Caki2 (cell line): ENCODE results near the gene MINDY2. TPM values are rescaled to one million over a fixed set of nuclear protein-coding genes. Genes with fewer than 3 reads are reported as not detected.

ENCODE experiments used
- DNase-seq: peaks from one replicate; pipeline ENCODE4 v3.0.0-alpha.2; 2015; ENCODE audit warnings: low read depth
- in situ Hi-C: cut with HindIII; loops from 2 replicates; pipeline ENCODE4 v1.10.0; 2016; ENCODE audit warnings: low sequenced_read_pairs, low pct_unique_long_range_greater_than_20kb, mixed read lengths
- total RNA-seq: library from RNA; depleted of rRNA; stranded (reverse); fragments of >200 nt; shearing (Covaris generic); gene quantifications from 2 replicates; pipeline ENCODE4 v1.2.3, GENCODE V29; 2014; ENCODE audit warnings: low replicate concordance; rRNA removed

MINDY2 gene, protein sequence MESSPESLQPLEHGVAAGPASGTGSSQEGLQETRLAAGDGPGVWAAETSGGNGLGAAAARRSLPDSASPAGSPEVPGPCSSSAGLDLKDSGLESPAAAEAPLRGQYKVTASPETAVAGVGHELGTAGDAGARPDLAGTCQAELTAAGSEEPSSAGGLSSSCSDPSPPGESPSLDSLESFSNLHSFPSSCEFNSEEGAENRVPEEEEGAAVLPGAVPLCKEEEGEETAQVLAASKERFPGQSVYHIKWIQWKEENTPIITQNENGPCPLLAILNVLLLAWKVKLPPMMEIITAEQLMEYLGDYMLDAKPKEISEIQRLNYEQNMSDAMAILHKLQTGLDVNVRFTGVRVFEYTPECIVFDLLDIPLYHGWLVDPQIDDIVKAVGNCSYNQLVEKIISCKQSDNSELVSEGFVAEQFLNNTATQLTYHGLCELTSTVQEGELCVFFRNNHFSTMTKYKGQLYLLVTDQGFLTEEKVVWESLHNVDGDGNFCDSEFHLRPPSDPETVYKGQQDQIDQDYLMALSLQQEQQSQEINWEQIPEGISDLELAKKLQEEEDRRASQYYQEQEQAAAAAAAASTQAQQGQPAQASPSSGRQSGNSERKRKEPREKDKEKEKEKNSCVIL
- total RNA-seq, result 12.6 and 12.8 TPM in 2 replicates

DNA sequence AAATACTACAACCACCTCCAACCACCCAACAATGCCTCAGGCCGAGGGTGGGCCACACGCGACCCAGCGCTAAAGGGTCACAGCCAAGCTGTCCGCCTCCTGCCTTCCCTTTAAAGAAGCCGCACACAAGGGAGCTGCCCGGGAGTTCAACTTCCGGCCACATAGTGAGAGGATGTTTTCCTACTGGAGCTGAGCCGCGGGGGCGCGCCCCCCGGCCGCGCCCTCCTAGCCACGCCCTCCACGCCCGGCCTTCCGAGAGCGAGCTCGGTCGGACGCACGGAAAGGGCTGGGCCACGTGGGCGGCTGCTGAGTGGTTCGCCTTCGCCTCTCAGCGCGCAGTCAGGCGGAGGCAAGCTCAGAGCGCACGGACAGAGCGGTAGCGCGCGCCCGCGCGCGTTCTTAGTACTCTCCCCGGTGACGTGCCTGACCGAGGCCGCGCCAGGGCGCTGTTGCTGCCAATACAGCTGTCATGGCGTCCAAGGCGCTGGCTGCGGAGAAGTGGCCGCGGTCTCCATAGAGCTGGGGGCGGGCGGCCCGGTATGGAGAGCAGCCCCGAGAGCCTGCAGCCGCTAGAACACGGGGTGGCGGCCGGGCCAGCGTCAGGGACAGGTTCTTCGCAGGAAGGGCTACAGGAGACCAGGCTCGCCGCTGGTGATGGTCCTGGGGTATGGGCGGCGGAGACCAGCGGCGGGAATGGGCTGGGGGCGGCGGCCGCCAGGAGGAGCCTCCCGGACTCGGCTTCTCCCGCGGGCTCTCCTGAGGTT lies at the start of gene MINDY2:
TSS of gene MINDY2 (plus strand) at position 446 of the 764 bp plus-strand sequence. CDS start at position 540, 94 bp downstream.
- peak; percentile 99 for DNase-seq
- in situ Hi-C loops, result no loop called here

DNA sequence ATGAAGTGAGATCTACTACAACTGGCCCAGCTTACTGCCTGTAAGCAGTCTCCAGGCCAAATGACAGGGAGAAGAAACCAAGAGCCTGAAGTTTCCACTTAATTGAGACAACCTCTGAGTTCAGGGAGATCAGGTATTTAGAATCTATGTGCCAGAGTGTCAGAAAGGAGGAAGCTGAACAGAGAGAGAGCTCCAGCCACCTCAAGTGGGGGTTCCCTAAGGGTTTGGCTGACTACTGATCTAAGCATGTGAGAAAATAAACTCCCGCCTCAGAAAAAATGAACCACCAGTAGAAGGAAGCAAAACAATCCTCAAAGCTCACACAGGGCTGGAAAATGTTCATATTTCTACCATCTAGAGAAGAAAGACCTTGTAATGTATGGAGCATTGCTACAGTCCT lies 46.6 kb upstream of the MINDY2 start:
- DNase-seq, result no peak
- in situ Hi-C loops, result no loop called here

DNA sequence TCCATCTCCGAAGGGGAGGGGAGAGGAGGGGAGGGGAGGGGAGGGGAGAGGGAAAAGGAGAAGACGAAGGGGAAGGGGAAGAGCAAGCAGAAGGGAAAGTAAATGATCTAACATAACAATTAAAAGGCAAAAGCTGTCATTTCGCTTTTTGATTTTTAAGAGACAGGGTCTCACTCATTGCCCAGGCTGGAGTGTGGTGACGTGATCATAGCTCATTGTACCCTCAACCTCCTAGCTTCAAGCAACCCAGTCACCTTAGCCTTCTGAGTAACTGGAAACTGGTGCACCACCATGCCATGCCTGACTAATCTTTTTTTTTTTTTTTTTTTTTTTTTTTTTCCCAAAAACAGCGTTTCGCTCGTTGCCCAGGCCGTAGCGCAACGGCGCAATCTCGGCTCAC lies 44.2 kb upstream of the MINDY2 start:
- no peak for DNase-seq
- in situ Hi-C loops, result no loop called here

DNA sequence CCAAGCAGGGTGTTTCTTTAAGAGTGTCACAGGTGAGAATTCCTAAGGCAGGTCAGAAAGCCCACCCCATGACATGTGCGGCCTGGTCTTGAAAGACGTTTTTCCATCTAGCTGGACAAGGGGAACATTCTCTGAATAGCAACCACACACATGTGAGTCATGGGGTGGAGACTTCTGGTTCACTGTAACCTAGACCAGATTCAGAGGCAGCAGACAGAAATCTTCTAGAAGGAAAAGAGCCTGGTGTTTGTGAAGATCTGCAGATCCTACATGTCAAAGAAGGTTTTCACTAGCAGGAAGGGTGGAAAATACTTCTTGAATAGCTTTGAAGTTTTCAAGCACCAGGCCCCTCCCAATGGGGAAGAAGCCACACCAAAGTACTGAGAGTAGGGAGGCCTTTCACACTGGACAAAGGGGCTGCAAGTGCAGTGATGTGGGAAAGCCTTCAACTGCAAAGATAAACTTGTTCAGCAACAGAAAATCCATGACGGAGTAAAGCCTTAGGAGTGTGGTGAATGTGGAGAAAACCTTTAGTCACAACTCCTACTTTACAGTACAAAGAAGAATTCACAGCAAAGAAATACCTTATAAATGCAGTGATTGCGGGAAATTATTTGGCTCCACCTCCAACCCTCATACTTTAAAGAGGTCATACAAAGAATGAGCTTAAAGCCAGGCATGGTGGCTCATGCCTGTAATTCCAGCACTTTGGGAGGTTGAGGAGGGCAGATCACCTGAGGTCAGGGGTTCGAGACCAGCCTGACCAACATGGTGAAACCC lies 39.2 kb upstream of the MINDY2 start:
- in situ Hi-C loops, result no loop called here
- DNase-seq, result peak; percentile 62

DNA sequence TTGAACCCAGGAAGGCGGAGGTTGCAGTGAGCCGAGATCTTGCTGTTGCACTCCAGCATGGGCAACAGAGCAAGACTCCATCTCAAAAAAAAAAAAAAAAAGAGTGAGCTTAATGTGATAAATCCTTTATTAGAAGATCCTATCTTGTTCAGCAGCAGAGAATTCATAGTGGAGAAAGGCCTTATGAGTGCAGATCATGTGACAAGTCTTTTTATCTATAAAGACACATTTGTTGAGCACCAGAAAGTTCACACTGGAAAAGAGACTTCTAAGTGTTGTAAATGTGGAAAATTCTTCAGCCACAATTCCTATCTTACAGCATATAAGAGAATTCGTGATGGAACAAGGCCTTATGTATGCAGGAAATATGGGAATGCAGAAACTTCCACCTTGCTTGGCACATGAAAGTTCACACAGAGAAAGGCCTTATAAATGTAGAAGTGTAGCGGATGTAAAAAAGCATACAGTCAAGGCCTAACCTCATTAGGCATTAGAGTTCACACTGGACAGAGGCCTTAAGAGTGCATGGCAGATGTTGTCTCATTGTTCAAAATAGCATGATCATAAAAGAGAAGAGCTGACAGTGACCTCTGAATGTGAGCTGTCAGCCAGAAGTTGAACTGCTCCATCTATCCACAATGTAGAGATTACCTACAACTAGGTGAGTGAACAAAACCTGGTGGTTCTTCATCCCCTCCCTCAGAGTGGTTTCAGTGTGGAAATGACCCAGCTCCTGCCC lies 38.3 kb upstream of the MINDY2 start:
- DNase-seq, result no peak
- in situ Hi-C loops, result no loop called here

DNA sequence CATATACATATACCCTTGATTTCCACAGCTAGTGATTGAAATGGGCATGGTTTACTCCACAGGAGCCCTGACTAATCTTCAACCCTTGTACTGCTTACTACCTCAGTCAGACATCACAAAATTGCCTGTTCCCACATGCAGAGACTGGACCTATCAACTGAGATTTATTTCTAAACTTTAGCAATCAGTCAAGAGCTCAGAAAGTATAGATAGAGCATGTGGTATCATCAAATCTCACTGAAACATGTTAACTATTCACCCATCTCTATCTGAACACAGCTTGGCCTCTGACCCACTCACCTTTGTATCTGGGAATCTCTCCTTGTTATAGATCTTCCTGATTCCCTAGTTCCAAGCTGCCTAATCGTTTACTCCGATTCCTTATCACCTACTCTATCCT lies 36.2 kb upstream of the MINDY2 start:
- in situ Hi-C loops, result no loop called here
- no peak for DNase-seq

DNA sequence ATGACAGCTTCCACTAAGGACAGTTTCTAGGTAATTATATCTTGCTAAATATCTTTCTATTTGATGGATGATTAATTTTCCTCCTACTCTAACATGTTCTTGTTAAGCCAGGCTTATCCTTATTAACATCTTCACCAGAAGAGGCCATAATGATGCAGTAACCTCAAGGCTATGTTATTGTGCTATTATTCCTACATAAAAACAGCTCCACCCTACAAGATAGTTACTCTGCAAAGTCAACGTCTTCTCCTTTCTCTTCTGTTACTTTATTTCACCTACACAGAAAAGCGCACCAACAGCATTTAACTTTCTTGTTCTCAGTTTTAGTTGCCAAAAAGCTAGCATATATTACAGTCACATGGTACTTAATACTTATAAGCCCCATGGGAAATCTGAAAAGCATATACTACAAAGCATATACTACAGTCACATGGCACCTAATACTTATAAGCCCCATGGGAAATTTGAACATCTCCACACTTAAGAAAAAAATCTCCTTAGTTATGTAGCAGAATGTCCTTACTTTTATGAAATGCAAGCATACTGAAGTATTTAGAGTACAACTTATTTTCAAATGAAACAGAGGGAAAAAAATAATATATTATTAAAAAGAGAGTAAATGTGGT lies 35.0 kb upstream of the MINDY2 start:
- DNase-seq, result no peak
- in situ Hi-C loops, result no loop called here

DNA sequence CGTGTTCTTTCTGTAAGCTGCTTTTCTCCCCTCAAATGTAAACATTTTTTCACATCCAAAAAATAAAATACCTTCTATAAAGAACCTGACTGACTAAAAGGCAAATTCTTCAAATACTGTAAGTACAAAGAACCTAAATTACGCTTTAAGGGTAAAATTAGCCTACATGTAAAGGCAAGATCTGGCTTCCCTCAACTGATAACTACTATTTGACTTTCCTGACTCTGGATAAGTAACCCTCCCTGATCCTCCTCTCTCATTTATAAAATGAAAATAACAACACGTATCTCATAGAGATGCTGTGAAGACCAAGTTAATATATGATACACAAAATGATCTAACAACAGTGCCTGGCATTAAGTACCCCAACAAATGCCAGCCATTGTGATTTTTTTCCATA lies 33.8 kb upstream of the MINDY2 start:
- in situ Hi-C loops, result no loop called here
- DNase-seq, result no peak

DNA sequence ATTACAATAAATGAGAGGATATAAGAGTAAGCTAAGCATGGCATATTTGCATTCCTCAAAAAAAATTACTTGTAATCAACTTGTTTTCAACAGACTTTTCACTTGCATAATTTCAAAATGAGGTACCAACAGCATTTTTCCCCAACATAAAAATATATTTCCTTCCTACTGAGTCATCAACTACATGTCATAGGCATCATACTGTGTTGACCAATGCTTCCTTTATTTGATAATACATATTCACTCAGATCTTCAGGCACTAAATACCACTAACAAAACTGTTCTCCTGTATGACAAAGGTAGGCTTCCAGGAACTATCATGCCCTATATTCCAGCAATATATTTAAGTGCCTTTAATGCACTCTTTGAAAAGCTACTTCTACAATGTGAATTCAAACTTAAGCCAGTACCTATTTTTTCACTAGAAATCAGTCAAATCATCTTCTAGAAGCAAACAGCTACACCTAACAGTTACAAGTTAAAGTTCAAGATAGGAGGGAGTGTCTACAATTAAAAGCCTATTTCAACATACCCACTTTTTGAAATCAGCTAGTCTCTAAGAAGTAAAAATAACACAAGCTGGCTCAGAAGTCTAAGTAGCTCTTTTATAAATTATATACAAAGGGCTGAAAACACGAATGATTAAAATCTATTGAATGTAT lies 32.9 kb upstream of the MINDY2 start:
- no peak for DNase-seq
- in situ Hi-C loops, result no loop called here

DNA sequence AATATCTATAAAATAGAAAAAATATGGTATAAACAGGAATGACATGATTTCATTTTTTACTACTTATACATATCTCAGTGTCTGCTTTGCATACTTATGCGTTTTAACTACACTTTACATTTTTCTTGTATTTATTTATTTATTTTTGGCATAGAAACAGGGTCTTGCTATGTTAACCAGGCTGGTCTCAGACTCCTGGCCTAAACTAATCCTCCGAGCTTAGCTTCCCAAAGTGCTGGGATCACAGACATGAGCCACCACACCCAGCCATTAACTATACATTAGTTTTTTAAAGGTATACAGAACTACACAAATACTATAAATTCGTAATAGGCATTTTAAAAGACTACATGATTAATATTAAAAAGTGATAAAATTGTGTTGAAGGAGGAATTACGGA lies 30.7 kb upstream of the MINDY2 start:
- in situ Hi-C loops, result no loop called here
- no peak for DNase-seq

DNA sequence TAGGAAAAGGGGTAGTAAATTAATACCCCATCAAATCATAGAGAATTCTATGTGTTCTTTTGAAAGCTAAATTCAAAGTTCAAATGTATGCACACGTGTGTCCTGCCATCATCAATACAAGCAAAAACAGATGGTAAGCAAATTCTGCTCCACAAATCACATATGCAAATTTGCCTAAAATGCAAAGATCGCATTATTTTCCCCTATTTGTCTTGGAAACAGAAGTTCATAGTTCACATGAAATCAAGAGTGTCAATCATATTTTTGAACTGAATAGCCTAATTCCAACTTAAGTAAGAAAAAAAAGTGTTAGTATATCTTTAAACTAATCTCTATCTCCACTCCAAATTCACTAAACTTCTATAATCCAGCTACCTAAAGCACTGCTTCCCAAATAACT lies 30.1 kb upstream of the MINDY2 start:
- no peak for DNase-seq
- in situ Hi-C loops, result no loop called here

DNA sequence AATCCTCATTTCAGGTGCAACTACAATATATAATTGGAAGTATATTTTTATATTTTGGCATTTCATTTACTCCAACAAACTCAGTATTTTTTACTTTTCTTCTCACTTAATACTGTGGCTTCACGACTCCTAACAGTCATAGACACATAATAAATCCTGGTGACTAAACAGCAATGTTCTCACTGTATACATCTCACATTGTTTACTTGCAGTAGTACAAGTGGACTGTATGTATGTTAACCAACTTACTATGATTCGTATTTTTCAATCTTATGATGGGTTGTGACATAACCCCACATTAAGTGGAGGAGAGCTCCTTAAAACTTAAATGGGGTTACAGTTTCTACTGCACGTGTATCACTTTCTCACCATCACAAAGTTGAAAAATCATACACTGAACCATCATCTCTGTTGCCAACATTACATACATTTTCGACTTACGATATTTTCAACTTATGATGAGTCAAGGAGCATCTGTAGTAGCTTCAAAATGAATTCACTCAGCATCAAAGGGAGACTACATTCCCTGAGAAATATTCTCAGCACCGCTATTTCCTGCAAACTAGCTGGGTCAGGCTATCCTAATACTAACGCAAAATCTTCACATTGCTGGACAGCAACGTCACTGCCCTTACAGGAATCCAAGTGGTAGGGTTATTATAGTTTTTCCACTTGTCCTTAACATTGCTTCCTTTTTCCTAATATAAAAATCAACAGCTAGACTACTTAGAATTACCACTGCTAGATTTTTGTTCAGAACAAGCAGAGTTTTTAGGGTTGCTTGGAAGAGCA lies 28.9 kb upstream of the MINDY2 start:
- DNase-seq, result no peak

DNA sequence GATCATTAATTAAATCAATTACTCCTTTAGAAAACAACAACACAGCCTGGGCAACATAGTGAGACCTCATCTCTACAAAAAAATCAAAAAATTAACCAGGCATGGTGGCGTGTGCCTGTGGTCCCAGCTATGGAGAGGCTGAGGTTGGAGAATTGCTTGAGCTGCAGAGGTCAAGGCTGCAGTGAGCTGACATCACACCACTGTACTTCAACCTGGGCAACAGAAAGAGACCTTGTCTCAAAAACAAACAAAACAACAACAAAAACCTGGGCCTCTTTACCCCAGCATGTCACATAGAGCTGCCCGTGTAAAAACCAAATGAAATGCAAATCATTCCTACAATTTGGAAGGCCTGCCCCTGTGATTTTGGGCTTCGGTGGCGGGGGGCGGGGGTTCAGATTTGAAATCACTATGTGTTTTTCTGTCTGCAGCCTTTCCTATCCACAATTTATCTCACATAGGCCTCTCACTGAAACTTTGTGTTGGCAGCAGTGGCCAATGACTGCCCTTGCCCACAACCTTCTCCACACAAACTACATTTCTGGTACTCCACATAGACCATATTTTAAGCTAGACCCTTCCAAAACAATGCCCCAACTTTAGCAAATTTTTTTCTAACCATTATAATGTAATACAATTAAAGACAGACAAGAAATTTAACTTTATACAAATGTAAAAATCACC lies 28.1 kb upstream of the MINDY2 start:
- in situ Hi-C loops, result no loop called here
- DNase-seq, result no peak

More for the DNA sequence above, 28.9 kb upstream of the MINDY2 start:
- in situ Hi-C loops, result no loop called here

DNA sequence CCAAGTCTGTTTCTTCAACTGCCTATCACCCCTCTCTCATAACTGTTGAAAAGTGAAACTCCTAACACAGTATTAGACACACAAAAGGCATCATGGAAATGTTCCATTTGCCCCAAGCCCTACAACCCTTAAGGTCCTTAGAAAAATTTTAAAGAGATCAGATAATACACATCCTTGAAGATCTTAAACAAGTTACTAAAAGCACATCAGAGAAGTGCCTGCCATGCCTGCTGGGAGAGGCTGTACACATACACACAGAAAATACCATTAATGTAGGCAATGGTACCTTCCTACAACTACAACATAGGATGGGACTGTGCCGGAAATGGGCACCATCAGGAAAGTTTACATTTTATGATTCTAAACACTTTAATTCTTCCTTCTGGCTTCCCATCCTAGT lies 24.9 kb upstream of the MINDY2 start:
- no peak for DNase-seq
- in situ Hi-C loops, result no loop called here

DNA sequence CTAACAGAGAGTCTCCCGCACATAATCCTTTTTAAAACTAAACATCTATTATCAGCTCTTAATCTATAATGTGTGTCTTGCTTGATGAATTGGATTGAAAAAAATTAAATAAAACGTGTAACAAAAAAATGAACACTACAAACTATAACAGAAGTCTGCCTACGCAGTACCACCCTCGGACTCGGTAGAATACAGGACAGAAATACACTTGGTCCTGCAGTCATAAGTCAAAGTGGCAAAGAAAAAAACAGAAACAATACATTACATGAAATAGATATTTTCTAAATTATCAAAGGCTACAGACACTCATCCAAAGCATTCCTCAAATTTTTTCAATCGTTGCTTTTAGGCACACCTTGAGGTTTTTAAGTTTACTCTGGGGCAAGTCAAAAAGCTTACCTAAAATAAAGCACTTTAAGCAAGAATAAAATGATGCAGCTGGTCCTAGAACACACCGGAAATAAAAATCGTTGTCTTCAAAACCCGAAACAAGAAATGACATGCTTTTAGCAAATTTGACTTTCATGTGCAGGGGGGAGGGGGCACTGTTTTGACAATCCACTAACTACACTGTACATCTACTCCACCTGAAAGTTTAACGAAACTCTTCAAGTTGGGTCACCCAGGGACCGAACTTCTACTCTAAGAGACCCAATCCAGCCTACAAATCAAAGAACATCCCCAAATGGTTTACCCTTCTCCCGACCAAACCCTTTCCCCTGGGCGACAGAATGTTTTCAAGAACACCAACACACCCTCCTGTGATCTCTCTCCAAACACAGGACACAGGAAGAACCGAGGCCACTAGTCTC lies 22.9 kb upstream of the MINDY2 start:
- in situ Hi-C loops, result no loop called here
- no peak for DNase-seq
